Measurements from ENCODE around the gene CD48. TPM values are rescaled to one million over a fixed set of nuclear protein-coding genes. Genes with fewer than 3 reads are reported as not detected.

CD48 gene
- total RNA-seq, 1 experiment from 2014 or later: 0.20 TPM

DNA sequence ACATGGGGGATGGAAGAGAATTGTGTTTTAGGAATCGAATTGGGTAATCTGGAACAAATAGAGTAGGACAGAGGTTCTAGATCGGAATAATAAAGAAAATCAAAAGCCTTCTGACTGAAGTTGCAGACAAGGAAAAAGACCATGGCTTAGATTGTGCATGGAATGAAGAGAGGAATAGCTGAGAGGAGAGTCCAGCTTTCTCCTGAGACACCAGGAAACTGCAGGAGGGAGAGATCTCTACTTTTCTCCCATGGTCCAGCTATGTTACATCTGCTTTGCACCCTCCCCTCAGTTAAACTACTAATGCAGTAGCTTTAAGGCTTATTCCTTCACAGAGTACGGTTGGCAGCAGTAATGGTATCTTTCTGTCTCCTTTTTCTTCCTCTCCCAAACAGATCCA is 40.8 kb upstream of the CD48 start:
- Histone ChIP-seq H3K9me2 (ENCODE audit: insufficient read depth) (no peaks in the 10 kb centered on the region), H3K79me2 (ENCODE audit: insufficient read depth, low read length) (no peaks in the 10 kb centered on the region), H3K4me2 (ENCODE audit: low read length) (no peak overlapping the region), H3K9me3 (ENCODE audit: control insufficient read depth in 1 of 2, insufficient read depth in 1 of 2, low read depth in 1 of 2, low read length in 2 of 2) (no peaks in the 10 kb centered on the region), H3K4me3 (replicated peaks in 1 of 2; ENCODE audit: low read depth in 1 of 2, low read length in 2 of 2) (no peak overlapping the region), H3K4me1 (ENCODE audit: control insufficient read depth in 1 of 2, insufficient read depth in 2 of 2, low read length in 2 of 2) (no peaks in the 10 kb centered on the region; a peak in 1 of 4 replicates), H2AFZ (ENCODE audit: low read depth, low read length, poor library complexity, severe bottlenecking) (no peak overlapping the region), H4K20me1 (ENCODE audit: insufficient read depth) (no peaks in the 10 kb centered on the region), H3K27ac (ENCODE audit: low read depth, low read length) (no peak overlapping the region), H3K27me3 (ENCODE audit: insufficient read depth, low read length) (peaks cover 7% of the 10 kb centered on the region; the same call in 1 of the 2 replicates), H3K36me3 (ENCODE audit: control insufficient read depth in 1 of 2, insufficient read depth in 2 of 2, low read length in 2 of 2) (no peaks in the 10 kb centered on the region), H3K9ac (ENCODE audit: low read length) (no peak overlapping the region)
- POLR2A ChIA-PET: no interaction called here
- CTCF ChIA-PET: no interaction called here
- ATAC-seq: no peak
- intact Hi-C loops (cut with micrococcal nuclease): no loop called here
- no peak for DNase-seq (ENCODE audit: low read depth, low spot score)
- RAD21 ChIA-PET (ENCODE audit: low non-redundant PET in 1 of 2, low total read pairs in 2 of 2, uncharacterized antibody in 2 of 2, unreplicated experiment in 2 of 2): no interaction called here
- TF ChIP-seq, protein P1, sequence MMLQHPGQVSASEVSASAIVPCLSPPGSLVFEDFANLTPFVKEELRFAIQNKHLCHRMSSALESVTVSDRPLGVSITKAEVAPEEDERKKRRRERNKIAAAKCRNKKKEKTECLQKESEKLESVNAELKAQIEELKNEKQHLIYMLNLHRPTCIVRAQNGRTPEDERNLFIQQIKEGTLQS (IDR thresholded peaks at IDR 0.05): no peak
- TF ChIP-seq POLR2AphosphoS5 (IDR thresholded peaks at IDR 0.05; ENCODE audit: low read depth, low read length): no peak
- no peak for TF ChIP-seq CBX3 (IDR thresholded peaks at IDR 0.05; ENCODE audit: low read depth)
- no peak for TF ChIP-seq FOSL1 (IDR thresholded peaks at IDR 0.05; ENCODE audit: low read depth)
- TF ChIP-seq SP1 (IDR thresholded peaks at IDR 0.05; ENCODE audit: low read depth): no peak
- no peak for TF ChIP-seq RAD21 (IDR thresholded peaks at IDR 0.05; ENCODE audit: low read depth)
- TF ChIP-seq EGR1 (IDR thresholded peaks at IDR 0.05; ENCODE audit: low read depth): no peak
- TF ChIP-seq JUND (IDR thresholded peaks at IDR 0.05): no peak
- TF ChIP-seq EZH2 (IDR thresholded peaks at IDR 0.05): no peak
- TF ChIP-seq MAX (IDR thresholded peaks at IDR 0.05): no peak
- TF ChIP-seq YY1 (IDR thresholded peaks at IDR 0.05; ENCODE audit: extremely low read depth, insufficient replicate concordance, low read depth, low read length): no peak
- TF ChIP-seq CTCF (IDR thresholded peaks at IDR 0.05 in 2 of 3, conservative IDR thresholded peaks at IDR 0.05 in 1 of 3; ENCODE audit: borderline replicate concordance in 1 of 3, insufficient read depth in 1 of 3, low read depth in 2 of 3, low read length in 2 of 3): no peak
- TF ChIP-seq ELF1 (IDR thresholded peaks at IDR 0.05; ENCODE audit: borderline replicate concordance, low read depth): no peak
- no peak for TF ChIP-seq EZH2phosphoT487 (IDR thresholded peaks at IDR 0.05; ENCODE audit: borderline replicate concordance)
- no TSS peak for BruUV-seq (replicated peaks)
